H1 (cell line): ENCODE results near the gene STIM1. TPM values are rescaled to one million over a fixed set of nuclear protein-coding genes. Genes with fewer than 3 reads are reported as not detected.

Experiments used
- CBX5 ChIP-seq: fragments of 300-800, 300-1000 bp; sonication (generic); IDR thresholded peaks from 2 replicates; pipeline ENCODE4 v1.7.1; 2016; ENCODE audit warnings: antibody characterized with exemption, low read length, low read depth
- CHD7 ChIP-seq: fragments of 300-600 bp; sonication (generic); IDR thresholded peaks from 2 replicates; pipeline ENCODE4 v1.7.1; 2012; ENCODE audit warnings: low read length, moderate library complexity, mild to moderate bottlenecking, inconsistent platforms; ENCODE audit not compliant: insufficient replicate concordance
- CTBP2 ChIP-seq: IDR thresholded peaks from 2 replicates; pipeline ENCODE4 v1.7.0; 2011; ENCODE audit warnings: borderline replicate concordance, mild to moderate bottlenecking, moderate library complexity, mixed read lengths, low read length; ENCODE audit not compliant: insufficient read depth, insufficient read length
- HDAC6 ChIP-seq: IDR thresholded peaks from one replicate; pipeline ENCODE4 v1.7.1; 2012; ENCODE audit warnings: low read depth, mild to moderate bottlenecking, inconsistent platforms, low read length, moderate library complexity
- USF2 ChIP-seq: IDR thresholded peaks from 2 replicates; pipeline ENCODE4 v1.6.1; 2011; ENCODE audit warnings: low read length, improper control_type of control experiment
- YY1 ChIP-seq: IDR thresholded peaks from 2 replicates; pipeline ENCODE4 v1.6.1; 2011; ENCODE audit warnings: low read depth, mild to moderate bottlenecking, low read length
- ZNF274 ChIP-seq: IDR thresholded peaks from 2 replicates; pipeline ENCODE4 v1.7.0; 2012; ENCODE audit warnings: low read length, borderline replicate concordance; ENCODE audit errors: extremely low read depth
- polyA plus RNA-seq, 7 experiments: library from polyadenylated mRNA; depleted of rRNA in 3 of 7; stranded (reverse) in 5 of 7; unstranded in 2 of 7; fragments of >200 nt in 5 of 7; fragments of 200-250 nt in 2 of 7; gene quantifications; 1 replicate in 5 of 7; 2 replicates in 1 of 7; 4 replicates in 1 of 7; pipeline versions ENCODE4 v1.2.1 to v1.2.3, GENCODE V29; 2011 to 2013; ENCODE audit warnings: missing spikeins in 2 of 7, mixed read lengths in 2 of 7
- total RNA-seq: library from RNA; stranded (reverse); fragmentation: NEBNext Ultra II Directional; extraction: Animal tissue kit (Norgen Biotek cat#: 25700); gene quantifications from 2 replicates; pipeline ENCODE4 v1.2.1, GENCODE V29; 2021

STIM1 gene
- total and polyA plus RNA-seq, 2 of the 8 experiments (the other 6 are each of a cell fraction or from before 2014, with no cell fraction given), result 11.1 to 12.2 TPM

- TF ChIP-seq CHD7 (no peak), CBX5 (no peak), ZNF274 (no peak), CTBP2 (no peak), HDAC6 (no peak), YY1 (no peak), USF2 (no peak)
Observed at GRCh38 chr11:4123218-4123617, 267.8 kb downstream of the STIM1 start (continued).
